H1 (cell line): ENCODE measurements around the gene KLHL35. TPM values are rescaled to one million over a fixed set of nuclear protein-coding genes. Genes with fewer than 3 reads are reported as not detected.

ENCODE experiments used
- CTCF ChIA-PET: fragments of 300-600 bp; sonication (Branson Sonifier 250); formaldehyde crosslinking; loops from one replicate; lab custom pipeline; 2021; ENCODE audit not compliant: partially characterized antibody; lab: Charles Lee
- POLR2A ChIA-PET: fragments of 300-600 bp; sonication (Branson Sonifier 250); formaldehyde crosslinking; loops from one replicate; lab custom pipeline; 2021; ENCODE audit warnings: inconsistent platforms; ENCODE audit not compliant: partially characterized antibody; lab: Charles Lee
- DNase-seq, 2 experiments: peaks; one replicate each; pipeline versions ENCODE4 v3.0.0 to v3.0.0-alpha.2; 2010 to 2022; ENCODE audit warnings: low spot score in 2 of 2, low read depth in 1 of 2, mixed read lengths in 1 of 2
- FAIRE-seq: peaks from 2 replicates; lab custom pipeline; 2011; peaks lifted over from hg19 to GRCh38; lab: Jason Lieb, UNC
- H2AFZ ChIP-seq: 2 replicates; pipeline ENCODE4 v1.8.1; 2012; ENCODE audit warnings: low read length, inconsistent platforms
- H2AK5ac ChIP-seq: 2 replicates; pipeline ENCODE4 v1.6.1; 2013; ENCODE audit warnings: low read depth, low read length
- H2BK120ac ChIP-seq: replicated peaks from 2 replicates; pipeline ENCODE3; 2013; ENCODE audit warnings: low read depth, low read length, inconsistent platforms
- H2BK12ac ChIP-seq: 2 replicates; pipeline ENCODE4 v1.6.1; 2013; ENCODE audit warnings: low read depth, low read length
- H2BK15ac ChIP-seq: 2 replicates; pipeline ENCODE4 v1.6.1; 2013; ENCODE audit warnings: low read length
- H2BK20ac ChIP-seq: 2 replicates; pipeline ENCODE4 v1.6.1; 2013; ENCODE audit warnings: low read length
- H2BK5ac ChIP-seq: 2 replicates; pipeline ENCODE4 v1.6.1; 2013; ENCODE audit warnings: low read depth, low read length
- H3K14ac ChIP-seq: 2 replicates; pipeline ENCODE4 v1.6.1; 2013; ENCODE audit warnings: inconsistent platforms; ENCODE audit not compliant: insufficient read length
- H3K18ac ChIP-seq: 2 replicates; pipeline ENCODE4 v1.6.1; 2013; ENCODE audit warnings: low read length; ENCODE audit errors: extremely low read depth
- H3K23ac ChIP-seq: 2 replicates; pipeline ENCODE4 v1.6.1; 2013; ENCODE audit warnings: inconsistent platforms; ENCODE audit not compliant: insufficient read length
- H3K23me2 ChIP-seq: 2 replicates; pipeline ENCODE4 v1.6.1; 2013; ENCODE audit warnings: low read depth, low read length
- H3K27ac ChIP-seq: 2 replicates; pipeline ENCODE4 v1.6.1; 2011; ENCODE audit warnings: low read depth, low read length, inconsistent platforms
- H3K27me3 ChIP-seq, 4 experiments: replicated peaks in 1 of 4; 1 replicate in 1 of 4; 2 replicates in 3 of 4; pipeline versions ENCODE4 v1.6.1 to v1.8.1; 2011 to 2013; ENCODE audit warnings: low read length in 3 of 4, mild to moderate bottlenecking in 3 of 4, inconsistent platforms in 2 of 4, mixed read lengths in 2 of 4, moderate library complexity in 1 of 4; ENCODE audit not compliant: control insufficient read depth in 3 of 4, insufficient read depth in 3 of 4; ENCODE audit errors: extremely low read depth in 1 of 4
- H3K36me3 ChIP-seq, 4 experiments: 2 replicates each; pipeline versions ENCODE4 v1.6.1 to v1.8.1; 2011 to 2013; ENCODE audit warnings: mild to moderate bottlenecking in 4 of 4, low read length in 3 of 4, moderate library complexity in 2 of 4, control low read depth in 1 of 4, inconsistent platforms in 1 of 4; ENCODE audit not compliant: insufficient read depth in 4 of 4, control insufficient read depth in 2 of 4
- H3K4ac ChIP-seq: replicated peaks from 2 replicates; pipeline ENCODE3; 2013; ENCODE audit warnings: low read length, low read depth, mixed read lengths, inconsistent platforms; ENCODE audit not compliant: insufficient read length
- H3K4me1 ChIP-seq, 4 experiments: replicated peaks in 1 of 4; 1 replicate in 1 of 4; 2 replicates in 3 of 4; pipeline versions ENCODE4 v1.6.1 to v1.8.1; 2011 to 2013; ENCODE audit warnings: low read length in 3 of 4, inconsistent platforms in 2 of 4, mixed read lengths in 1 of 4; ENCODE audit not compliant: insufficient read depth in 4 of 4, control insufficient read depth in 3 of 4
- H3K4me2 ChIP-seq, 2 experiments: 2 replicates each; pipeline versions ENCODE4 v1.6.1 to v1.8.1; 2011 to 2013; ENCODE audit warnings: low read depth in 2 of 2, low read length in 2 of 2, control low read depth in 1 of 2, inconsistent platforms in 1 of 2, mild to moderate bottlenecking in 1 of 2; ENCODE audit not compliant: insufficient read depth in 1 of 2
- H3K4me3 ChIP-seq, 4 experiments: fragments of 200-600, 300-600 bp in 1 of 4; sonication (generic), shearing (Covaris generic), sonication (Bioruptor Twin) in 1 of 4; 2 replicates each; pipeline versions ENCODE4 v1.5.1 to v1.8.1; 2011 to 2016; ENCODE audit warnings: low read length in 4 of 4, low read depth in 3 of 4, control low read depth in 2 of 4, inconsistent platforms in 2 of 4, mild to moderate bottlenecking in 2 of 4, mixed read lengths in 1 of 4, moderate library complexity in 1 of 4; ENCODE audit not compliant: insufficient read depth in 2 of 4; ENCODE audit errors: extremely low read depth in 1 of 4
- H3K56ac ChIP-seq: replicated peaks from 2 replicates; pipeline ENCODE3; 2013; ENCODE audit warnings: low read depth, mild to moderate bottlenecking, mixed read lengths, low read length, inconsistent platforms; ENCODE audit not compliant: insufficient read length
- H3K79me1 ChIP-seq: 2 replicates; pipeline ENCODE4 v1.6.1; 2013; ENCODE audit warnings: low read depth, low read length, control low read depth
- H3K79me2 ChIP-seq, 2 experiments: 2 replicates each; pipeline versions ENCODE4 v1.6.1 to v1.8.1; 2012 to 2013; ENCODE audit warnings: low read length in 2 of 2, mild to moderate bottlenecking in 2 of 2, inconsistent platforms in 1 of 2; ENCODE audit not compliant: insufficient read depth in 2 of 2, control insufficient read depth in 1 of 2
- H3K9ac ChIP-seq, 4 experiments: replicated peaks in 1 of 4; 1 replicate in 1 of 4; 2 replicates in 3 of 4; pipeline versions ENCODE4 v1.6.1 to v1.8.1; 2011 to 2013; ENCODE audit warnings: low read depth in 3 of 4, low read length in 3 of 4, control low read depth in 2 of 4, mild to moderate bottlenecking in 2 of 4, moderate library complexity in 2 of 4, inconsistent platforms in 1 of 4; ENCODE audit errors: extremely low read depth in 1 of 4
- H3K9me3 ChIP-seq, 2 experiments: 2 replicates each; pipeline versions ENCODE4 v1.6.1 to v1.8.1; 2012 to 2013; ENCODE audit warnings: mild to moderate bottlenecking in 2 of 2, moderate library complexity in 2 of 2, control low read depth in 1 of 2, inconsistent platforms in 1 of 2, low read depth in 1 of 2, low read length in 1 of 2, mixed read lengths in 1 of 2; ENCODE audit not compliant: insufficient read depth in 2 of 2
- H4K20me1 ChIP-seq, 2 experiments: replicated peaks in 1 of 2; 2 replicates each; pipeline versions ENCODE3 to v1.8.1; 2011 to 2013; ENCODE audit warnings: inconsistent platforms in 2 of 2, low read length in 2 of 2, mild to moderate bottlenecking in 1 of 2; ENCODE audit not compliant: insufficient read depth in 2 of 2, control insufficient read depth in 1 of 2
- H4K5ac ChIP-seq: 2 replicates; pipeline ENCODE4 v1.6.1; 2013; ENCODE audit warnings: low read length, low read depth, mixed read lengths, inconsistent platforms; ENCODE audit not compliant: insufficient read length
- H4K8ac ChIP-seq: 2 replicates; pipeline ENCODE4 v1.8.0; 2013; ENCODE audit warnings: mild to moderate bottlenecking, moderate library complexity, low read length, inconsistent platforms; ENCODE audit not compliant: insufficient read depth; ENCODE audit errors: extremely low read depth
- H4K91ac ChIP-seq: replicated peaks from 2 replicates; pipeline ENCODE3; 2013; ENCODE audit warnings: low read length, mixed read lengths, inconsistent platforms; ENCODE audit not compliant: insufficient read length
- ATF3 ChIP-seq: IDR thresholded peaks from 2 replicates; pipeline ENCODE4 v1.6.1; 2011; ENCODE audit warnings: low read depth, mild to moderate bottlenecking, low read length; ENCODE audit not compliant: insufficient read depth
- BCL11A ChIP-seq, 2 experiments: IDR thresholded peaks; one replicate each; pipeline ENCODE4 v1.6.1; 2011; ENCODE audit warnings: low read depth in 2 of 2, low read length in 2 of 2, mild to moderate bottlenecking in 2 of 2
- EP300 ChIP-seq, 2 experiments: IDR thresholded peaks; 1 replicate in 1 of 2; 2 replicates in 1 of 2; pipeline ENCODE4 v1.6.1; 2011 to 2012; ENCODE audit warnings: low read depth in 2 of 2, low read length in 2 of 2, mild to moderate bottlenecking in 2 of 2, borderline replicate concordance in 1 of 2, inconsistent platforms in 1 of 2, moderate library complexity in 1 of 2
- EZH2 ChIP-seq: fragments of 200-600 bp; sonication (generic); IDR thresholded peaks from 2 replicates; pipeline ENCODE4 v1.7.1; 2012; ENCODE audit warnings: low read depth, mild to moderate bottlenecking, moderate library complexity, low read length, inconsistent platforms; ENCODE audit not compliant: severe bottlenecking
- FOSL1 ChIP-seq: IDR thresholded peaks from 2 replicates; pipeline ENCODE4 v1.6.1; 2011; ENCODE audit warnings: mild to moderate bottlenecking, low read depth, low read length, moderate library complexity; ENCODE audit not compliant: insufficient read depth
- GTF2F1 ChIP-seq: IDR thresholded peaks from 2 replicates; pipeline ENCODE4 v1.6.1; 2012; ENCODE audit warnings: low read depth, low read length, improper control_type of control experiment, borderline replicate concordance
- JUN ChIP-seq: IDR thresholded peaks from 2 replicates; pipeline ENCODE4 v1.6.1; 2011; ENCODE audit warnings: low read depth, mild to moderate bottlenecking, improper control_type of control experiment, low read length
- KDM4A ChIP-seq: IDR thresholded peaks from one replicate; pipeline ENCODE4 v1.7.1; 2012; ENCODE audit warnings: low read depth, mild to moderate bottlenecking, moderate library complexity, low read length, inconsistent platforms; ENCODE audit not compliant: severe bottlenecking
- MAFK ChIP-seq: IDR thresholded peaks from 2 replicates; pipeline ENCODE4 v1.6.1; 2012; ENCODE audit warnings: low read depth, mild to moderate bottlenecking, improper control_type of control experiment, low read length
- NANOG ChIP-seq: IDR thresholded peaks from 2 replicates; pipeline ENCODE4 v1.6.1; 2011; ENCODE audit warnings: low read length, low read depth, mild to moderate bottlenecking, inconsistent platforms; ENCODE audit not compliant: insufficient read depth, poor library complexity, severe bottlenecking
- NRF1 ChIP-seq: IDR thresholded peaks from 2 replicates; pipeline ENCODE4 v1.6.1; 2011; ENCODE audit warnings: mild to moderate bottlenecking, low read depth, low read length, improper control_type of control experiment
- RBBP5 ChIP-seq: IDR thresholded peaks from 2 replicates; pipeline ENCODE4 v1.7.1; 2012; ENCODE audit warnings: low read depth, mild to moderate bottlenecking, inconsistent platforms, low read length, moderate library complexity, borderline replicate concordance
- SRF ChIP-seq: IDR thresholded peaks from 2 replicates; pipeline ENCODE4 v1.6.1; 2011; ENCODE audit warnings: mild to moderate bottlenecking, low read depth, low read length, moderate library complexity
- whole genome bisulfite sequencing, 2 experiments: shearing (Covaris generic) in 1 of 2; methylation state at CpG; one replicate each; pipeline versions ENCODE4 v1.1.6 to v1.1.7; 2013 to 2015; ENCODE audit warnings: low lambda C conversion rate in 2 of 2, mixed read lengths in 2 of 2, inconsistent platforms in 1 of 2, low coverage in 1 of 2, missing lambda C conversion rate in 1 of 2; ENCODE audit not compliant: insufficient replicate concordance in 2 of 2, insufficient coverage in 1 of 2, insufficient read length in 1 of 2; ENCODE audit errors: extremely low coverage in 1 of 2, missing lambda C conversion rate in 1 of 2; 5-methylcytosine and 5-hydroxymethylcytosine counted together
- polyA plus RNA-seq, 7 experiments: library from polyadenylated mRNA; depleted of rRNA in 3 of 7; stranded (reverse) in 5 of 7; unstranded in 2 of 7; fragments of >200 nt in 5 of 7; fragments of 200-250 nt in 2 of 7; gene quantifications; 1 replicate in 5 of 7; 2 replicates in 1 of 7; 4 replicates in 1 of 7; pipeline versions ENCODE4 v1.2.1 to v1.2.3, GENCODE V29; 2011 to 2013; ENCODE audit warnings: missing spikeins in 2 of 7, mixed read lengths in 2 of 7
- total RNA-seq: library from RNA; stranded (reverse); fragmentation: NEBNext Ultra II Directional; extraction: Animal tissue kit (Norgen Biotek cat#: 25700); gene quantifications from 2 replicates; pipeline ENCODE4 v1.2.1, GENCODE V29; 2021

The KLHL35 gene
- total and polyA plus RNA-seq, 2 of the 8 experiments (the other 6 are each of a cell fraction or from before 2014, with no cell fraction given), result 0.35 to 0.41 TPM

GRCh38 chr11:75435571-75435925, 2.5 kb upstream of the KLHL35 start:
- DNase-seq (no peak), FAIRE-seq (no peak)
- H4K20me1 ChIP-seq, result peaks cover 4 to 5% of the 10 kb centered on the region in 2 experiments
- POLR2A ChIA-PET, result interaction anchor here (0.6 to 27.9 kb wide), 4 partner anchors 10 to 97 kb away, joined by 3 to 570 read pairs (median 10); partner anchors contain the start of gene RPS3
- no peak overlapping the region for H2BK15ac ChIP-seq
- no peak overlapping the region for H3K9ac ChIP-seq
- H2BK5ac ChIP-seq, result no peak overlapping the region
- no peak overlapping the region for H2AFZ ChIP-seq
- no peak overlapping the region for H3K23ac ChIP-seq
- H3K4me2 ChIP-seq, result no peak overlapping the region
- peaks cover 5% of the 10 kb centered on the region; the same call in 1 of the 2 replicates for H3K23me2 ChIP-seq
- WGBS, 2 experiments, result 89% methylated on average over 9 of the region's 9 CpGs; no CpG with 5 or more reads in 1 of the 2 experiments
- no peaks in the 10 kb centered on the region; a peak in 1 of 8 replicates for H3K36me3 ChIP-seq
- no peak overlapping the region for H2BK20ac ChIP-seq
- no peak overlapping the region for H3K27ac ChIP-seq
- peaks cover 0 to 32% (median 15%) of the 10 kb centered on the region in 4 experiments; a peak in 6 of 7 replicates for H3K4me1 ChIP-seq
- no peak overlapping the region for H3K56ac ChIP-seq
- H3K4me3 ChIP-seq, result no peak overlapping the region
- no peaks in the 10 kb centered on the region for H3K79me1 ChIP-seq
- H4K91ac ChIP-seq, result no peak overlapping the region
- no peak overlapping the region for H3K4ac ChIP-seq
- no peak overlapping the region for H3K14ac ChIP-seq
- no peaks in the 10 kb centered on the region for H3K79me2 ChIP-seq
- peaks cover 19 to 35% (median 30%) of the 10 kb centered on the region in 4 experiments for H3K27me3 ChIP-seq
- H3K9me3 ChIP-seq, result no peaks in the 10 kb centered on the region
- CTCF ChIA-PET, result interaction anchor here (0.9 to 13.1 kb wide), 7 partner anchors 8 to 97 kb away, joined by 3 to 133 read pairs (median 13); no protein-coding TSS in a partner anchor
- H4K8ac ChIP-seq, result no peak overlapping the region
- no peak overlapping the region for H4K5ac ChIP-seq
- H2BK12ac ChIP-seq, result no peak overlapping the region
- no peak overlapping the region for H2AK5ac ChIP-seq
- H2BK120ac ChIP-seq, result no peak overlapping the region
- H3K18ac ChIP-seq, result no peak overlapping the region
- no peak for TF ChIP-seq NANOG
- no peak for TF ChIP-seq BCL11A (IDR thresholded peaks at IDR 0.05; ENCODE audit: low read depth in 2 of 2, low read length in 2 of 2)
- TF ChIP-seq ATF3, result no peak
- no peak for TF ChIP-seq EP300 (IDR thresholded peaks at IDR 0.05; ENCODE audit: borderline replicate concordance in 1 of 2, low read depth in 2 of 2, low read length in 2 of 2)
- no peak for TF ChIP-seq NRF1
- TF ChIP-seq MAFK, result no peak
- no peak for TF ChIP-seq GTF2F1
- no peak for TF ChIP-seq RBBP5
- TF ChIP-seq KDM4A, result no peak
- no peak for TF ChIP-seq SRF
- no peak for TF ChIP-seq JUN
- TF ChIP-seq FOSL1, result no peak
- TF ChIP-seq EZH2, result no peak
